NCI-H2171 treated with DMSO at 0.1 percent for 48 hours (cell line): ENCODE data around the gene F8A1.
"Not testable (repeated sequence)": the region's sequence is repeated elsewhere in the genome, so short reads cannot be mapped to it uniquely, and the experiment has no call there.

Experiments used
- DNase-seq: peaks from one replicate; lab custom pipeline; 2025; lab: John Stamatoyannopoulos, UW

F8A1 gene

DNA sequence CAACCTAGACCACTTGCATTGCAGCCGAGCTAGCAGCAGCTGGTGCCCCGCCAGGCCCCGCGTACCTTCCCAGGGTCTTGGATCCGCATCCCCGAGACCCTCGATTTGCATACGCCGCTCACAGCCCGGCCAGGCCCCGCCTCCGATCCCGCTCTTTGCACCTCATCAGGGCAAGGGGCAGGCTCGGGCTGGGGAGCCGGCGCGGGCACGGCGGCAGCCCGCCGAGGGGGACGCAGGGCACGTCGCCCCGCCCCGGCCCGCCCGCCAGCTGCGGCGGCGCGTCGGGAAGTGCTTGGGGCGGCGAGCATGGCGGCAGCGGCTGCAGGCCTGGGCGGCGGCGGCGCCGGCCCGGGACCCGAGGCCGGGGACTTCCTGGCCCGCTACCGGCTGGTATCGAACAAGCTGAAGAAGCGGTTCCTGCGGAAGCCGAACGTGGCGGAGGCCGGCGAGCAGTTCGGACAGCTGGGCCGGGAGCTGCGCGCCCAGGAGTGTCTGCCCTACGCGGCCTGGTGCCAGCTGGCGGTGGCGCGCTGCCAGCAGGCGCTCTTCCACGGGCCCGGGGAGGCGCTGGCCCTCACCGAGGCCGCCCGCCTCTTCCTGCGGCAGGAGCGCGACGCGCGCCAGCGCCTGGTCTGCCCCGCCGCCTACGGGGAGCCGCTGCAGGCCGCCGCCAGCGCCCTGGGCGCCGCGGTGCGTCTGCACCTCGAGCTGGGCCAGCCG lies at the start of gene F8A1:
Gene F8A1, plus strand, starts transcription at position 287 of the 720 bp plus-strand sequence. Its CDS starts 20 bp downstream, at position 307.
- DNase-seq = not testable (repeated sequence)

DNA sequence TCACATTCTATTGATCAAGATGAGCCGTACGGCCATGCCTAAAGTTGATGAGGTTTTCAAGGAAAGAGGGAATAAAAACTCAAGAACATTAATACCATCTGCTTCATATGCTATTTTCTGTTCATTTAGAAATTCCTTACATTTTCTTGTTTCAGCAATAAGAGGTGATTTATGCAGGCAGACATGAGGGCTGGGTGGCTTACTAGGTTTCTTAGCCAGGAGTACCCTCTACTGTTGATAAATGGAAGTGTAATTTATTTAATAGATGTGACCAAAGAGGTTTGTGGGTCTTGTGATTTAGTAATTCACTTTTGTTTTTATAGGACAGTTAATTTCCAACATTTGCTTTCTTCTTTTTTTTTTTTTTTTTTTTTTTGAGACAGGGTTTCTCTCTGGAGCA lies 45.3 kb upstream of the F8A1 start:
- DNase-seq = peak; percentile 33

GRCh38 chrX:154850957-154851611 lies 35.1 kb upstream of the F8A1 start:
- no peak for DNase-seq

DNA sequence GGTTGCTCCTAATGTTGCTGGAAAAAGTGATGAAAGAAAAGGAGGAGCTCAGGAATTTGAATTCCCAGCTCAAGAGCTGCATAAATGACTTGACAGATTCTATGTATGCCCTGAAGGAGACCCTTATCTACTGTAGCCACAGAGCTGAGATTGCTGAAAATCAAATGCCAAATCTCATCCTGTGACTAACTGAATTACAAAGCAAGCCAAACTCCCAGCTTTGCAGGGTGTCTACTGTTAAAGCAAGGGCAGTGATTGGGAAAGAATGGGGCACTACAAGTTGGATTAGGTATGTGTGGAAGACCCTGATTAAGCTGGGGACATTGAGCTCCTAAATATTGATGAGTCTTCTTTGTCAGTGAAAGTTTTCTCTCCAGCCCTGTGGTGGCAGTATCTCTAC lies 30.9 kb upstream of the F8A1 start:
- DNase-seq = no peak

- DNase-seq = not testable (repeated sequence)
Observed at GRCh38 chrX:154868522-154868921, 17.6 kb upstream of the F8A1 start.

DNA sequence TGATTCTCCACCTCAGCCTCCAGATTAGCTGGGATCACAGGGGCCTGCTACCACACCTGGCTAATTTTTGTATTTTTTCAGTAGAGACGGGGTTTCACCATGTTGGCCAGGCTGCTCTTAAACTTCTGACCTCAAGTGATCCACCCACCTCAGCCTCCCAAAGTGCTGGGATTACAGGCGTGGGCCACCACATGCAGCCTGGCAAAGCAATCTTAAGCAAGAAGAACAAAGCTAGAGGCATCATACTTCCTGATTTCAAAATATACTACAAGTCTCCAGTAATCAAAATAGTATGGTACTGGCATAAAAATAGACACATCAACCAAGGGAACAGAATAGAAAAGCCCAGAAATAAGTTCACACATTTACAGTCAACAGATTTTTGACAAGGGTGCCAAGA lies 12.8 kb upstream of the F8A1 start:
- DNase-seq = no peak

DNA sequence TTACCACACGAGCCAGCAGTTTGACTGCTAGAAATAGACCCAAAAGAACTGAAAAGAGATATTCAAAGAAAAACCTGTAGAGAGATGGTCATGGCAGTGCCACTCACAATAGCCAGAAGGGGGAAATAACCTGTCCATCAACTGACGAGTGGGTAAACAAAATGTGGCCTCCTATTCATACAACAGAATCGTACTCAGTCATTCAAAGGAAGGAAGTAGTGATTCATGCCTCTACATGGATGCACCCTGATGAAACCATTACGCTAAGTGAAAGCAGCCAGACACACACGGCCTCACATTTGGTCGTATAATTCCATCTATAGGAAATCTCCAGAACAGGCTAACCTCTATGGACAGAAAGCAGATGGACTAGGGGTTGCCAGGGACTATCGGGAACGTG lies 2.1 kb upstream of the F8A1 start:
- not testable (repeated sequence) for DNase-seq

DNA sequence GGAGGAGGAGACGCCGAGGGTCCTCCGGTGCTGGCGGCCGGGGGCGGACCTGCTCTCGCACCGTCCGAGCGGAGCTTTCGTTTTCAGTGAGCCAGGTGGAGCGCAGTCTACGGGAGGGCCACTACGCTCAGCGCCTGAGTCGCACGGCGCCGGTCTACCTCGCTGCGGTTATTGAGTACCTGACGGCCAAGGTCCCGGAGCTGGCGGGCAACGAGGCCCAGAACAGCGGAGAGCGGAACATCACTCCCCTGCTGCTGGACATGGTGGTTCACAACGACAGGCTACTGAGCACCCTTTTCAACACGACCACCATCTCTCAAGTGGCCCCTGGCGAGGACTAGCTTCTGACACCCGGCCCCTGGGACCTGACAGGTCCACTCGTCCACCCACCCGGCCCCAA lies 1.1 kb upstream of the F8A1 start:
- DNase-seq = not testable (repeated sequence)

DNA sequence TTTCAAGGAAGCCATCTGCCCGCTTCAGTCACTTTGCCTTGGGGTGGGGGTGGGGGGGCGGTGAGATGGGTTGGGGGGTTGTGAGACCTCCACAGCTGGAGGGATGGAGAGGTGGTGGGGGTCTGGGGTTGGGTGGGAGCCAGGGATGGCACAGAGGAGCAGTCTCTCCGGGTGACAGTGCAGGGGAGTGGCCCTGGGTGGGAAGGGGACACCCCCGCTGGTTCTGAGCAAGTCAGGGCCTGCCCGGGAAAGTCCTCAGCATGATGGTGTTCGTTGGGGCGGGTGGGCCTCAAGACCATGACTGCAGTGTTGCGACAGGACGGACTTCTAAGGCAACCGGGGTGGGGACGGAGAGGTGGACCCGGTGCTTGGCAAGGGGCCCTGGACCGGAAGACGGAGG lies 606 bp upstream of the F8A1 start:
- DNase-seq = not testable (repeated sequence)

DNA sequence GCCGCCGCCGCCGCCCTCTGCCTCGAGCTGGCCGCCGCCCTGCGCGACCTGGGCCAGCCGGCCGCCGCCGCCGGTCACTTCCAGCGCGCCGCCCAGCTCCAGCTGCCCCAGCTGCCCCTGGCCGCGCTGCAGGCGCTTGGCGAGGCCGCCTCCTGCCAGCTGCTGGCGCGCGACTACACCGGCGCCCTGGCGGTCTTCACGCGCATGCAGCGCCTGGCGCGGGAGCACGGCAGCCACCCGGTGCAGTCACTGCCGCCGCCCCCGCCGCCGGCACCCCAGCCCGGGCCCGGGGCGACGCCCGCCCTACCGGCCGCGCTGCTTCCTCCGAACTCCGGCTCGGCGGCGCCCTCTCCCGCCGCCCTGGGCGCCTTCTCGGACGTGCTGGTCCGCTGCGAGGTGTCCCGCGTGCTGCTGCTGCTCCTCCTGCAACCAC lies 650 bp downstream of the F8A1 start:
- not testable (repeated sequence) for DNase-seq

- DNase-seq = no peak
Observed at GRCh38 chrX:154890990-154891639, 5.0 kb downstream of the F8A1 start.

DNA sequence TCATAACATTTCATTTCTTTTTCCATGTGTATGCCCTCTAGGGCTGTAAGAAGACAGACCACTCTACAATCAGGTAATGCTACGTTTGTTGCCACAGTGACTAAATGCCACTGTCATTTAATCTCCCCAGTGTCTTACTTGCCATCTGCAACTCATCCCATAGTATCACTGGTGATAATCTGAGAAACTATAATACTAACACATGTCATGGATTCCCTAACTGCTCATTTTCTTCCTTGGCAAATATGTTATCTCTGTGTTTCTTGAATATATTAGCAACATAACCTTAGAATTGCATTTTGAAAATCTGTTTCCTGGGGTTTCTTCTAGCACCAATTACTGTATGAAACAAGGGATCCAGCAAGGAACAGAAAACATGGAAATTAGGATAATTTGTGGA lies 6.1 kb downstream of the F8A1 start:
- no peak for DNase-seq

- no peak for DNase-seq
Observed at GRCh38 chrX:154900323-154900722, 14.2 kb downstream of the F8A1 start.

GRCh38 chrX:154902408-154902807 lies 16.3 kb downstream of the F8A1 start:
- DNase-seq = no peak

DNA sequence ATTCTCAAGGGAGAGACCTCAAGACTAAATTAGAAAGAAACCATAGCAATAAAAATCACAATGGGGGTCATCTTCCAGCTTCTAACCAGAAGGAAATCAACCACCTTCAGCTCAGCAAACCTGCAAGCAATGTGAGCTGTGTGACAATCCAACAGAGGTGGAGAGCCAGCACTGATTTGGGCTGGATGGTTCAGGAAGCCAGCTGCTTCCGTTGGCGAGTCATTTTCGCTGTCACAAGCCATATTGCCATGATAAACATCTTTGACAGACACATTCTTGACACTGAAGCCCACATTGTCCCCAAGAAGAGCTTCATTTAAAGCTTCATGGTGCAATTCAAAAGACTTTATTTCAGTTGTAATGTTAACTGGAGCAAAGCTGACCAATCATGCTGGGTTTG lies 22.7 kb downstream of the F8A1 start:
- no peak for DNase-seq

- DNase-seq = not testable (repeated sequence)
Observed at GRCh38 chrX:154910048-154910447, 23.9 kb downstream of the F8A1 start.

- DNase-seq = not testable (repeated sequence)
Observed at GRCh38 chrX:154910528-154910927, 24.4 kb downstream of the F8A1 start.

GRCh38 chrX:154914052-154914451 lies 27.9 kb downstream of the F8A1 start:
- no peak for DNase-seq

DNA sequence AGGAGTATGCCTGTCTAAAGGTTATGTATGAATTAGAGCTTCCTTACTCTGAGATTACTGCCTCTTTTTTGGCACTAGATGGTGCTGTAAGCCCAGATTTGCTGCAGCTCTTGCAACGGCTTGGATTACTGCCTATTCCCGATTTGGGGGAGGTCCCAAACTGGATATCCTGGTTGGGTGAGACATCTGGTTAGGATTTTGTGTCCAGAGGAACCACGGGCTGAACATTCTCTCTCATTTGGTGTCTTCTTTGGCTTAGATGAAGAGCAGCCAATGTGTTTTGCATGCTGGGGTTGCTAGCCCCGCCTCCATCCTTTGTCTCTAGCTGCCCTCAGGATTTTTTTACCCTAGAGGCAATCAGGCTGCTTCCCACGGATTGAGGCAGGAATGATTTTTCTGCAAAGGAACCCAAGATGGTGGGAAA lies 31.9 kb downstream of the F8A1 start:
- peak; percentile 83 for DNase-seq

- DNase-seq = not testable (repeated sequence)
Observed at GRCh38 chrX:154924771-154925170, 38.6 kb downstream of the F8A1 start.
